ENCODE results near the gene PLEKHH2. TPM values are rescaled to one million over a fixed set of nuclear protein-coding genes. Genes with fewer than 3 reads are reported as not detected.

PLEKHH2 gene
- total RNA-seq, 1 experiment from 2014 or later = 3.1 TPM

- no peak overlapping the region for H2AK5ac ChIP-seq (ENCODE audit: insufficient read length, low read length)
- no peak overlapping the region for H2AFZ ChIP-seq (ENCODE audit: low read length)
- no peak overlapping the region for H2BK120ac ChIP-seq (ENCODE audit: low read depth, low read length, poor library complexity, severe bottlenecking)
- Mint-ChIP-seq H3K4me1 (0 out of 4 replicates have a peak, but pooled peaks cover 0 to 3% of the 10 kb centered on the region in 2 experiments), H3K27ac (peak overlapping the region in 1 of 3 experiments; percentile 4; a peak in 1 of 7 replicates), H3K4me3 (no peak overlapping the region), H3K9me3 (no peaks in the 10 kb centered on the region), H3K36me3 (ENCODE audit: insufficient read depth in 1 of 3, low read depth in 3 of 3) (peaks cover 0 to 1% (median 0%) of the 10 kb centered on the region in 3 experiments; a peak in 1 of 7 replicates), H3K27me3 (ENCODE audit: low read depth) (no peaks in the 10 kb centered on the region)
- H3K79me2 ChIP-seq (ENCODE audit: insufficient read depth, low read length) = no peaks in the 10 kb centered on the region
- H4K91ac ChIP-seq (ENCODE audit: insufficient read length, low read depth, low read length) = no peak overlapping the region
- H2BK5ac ChIP-seq (ENCODE audit: insufficient read length, low read length) = no peak overlapping the region
- H2BK15ac ChIP-seq (ENCODE audit: low read depth, low read length) = no peak overlapping the region
- no peak overlapping the region for H3K18ac ChIP-seq (ENCODE audit: insufficient read length, low read depth, low read length)
- no peak overlapping the region for H2BK20ac ChIP-seq (ENCODE audit: low read depth, low read length, poor library complexity, severe bottlenecking)
- H3K4me2 ChIP-seq (ENCODE audit: insufficient read depth, insufficient read length, low read length) = no peak overlapping the region
- no peak for DNase-seq
- no peak overlapping the region for H3K9ac ChIP-seq (ENCODE audit: extremely low read depth, insufficient read length, low read length)
- H4K20me1 ChIP-seq (ENCODE audit: control insufficient read depth, insufficient read depth, insufficient read length) = no peaks in the 10 kb centered on the region
- no peaks in the 10 kb centered on the region for H3K9me3 ChIP-seq (ENCODE audit: control insufficient read depth, low read depth, low read length)
- WGBS (ENCODE audit: extremely low coverage, insufficient read length, low lambda C conversion rate) = no CpG with 5 or more reads among the region's 8 CpGs
- TF ChIP-seq CTCF (conservative IDR thresholded peaks at IDR 0.05) = no peak
- H3K27ac ChIP-seq (ENCODE audit: insufficient read length, low read depth, low read length) = no peak overlapping the region
- H3K23ac ChIP-seq (ENCODE audit: insufficient read length, low read depth, low read length) = no peak overlapping the region
- H4K8ac ChIP-seq (replicated peaks; ENCODE audit: insufficient read length, low read depth, low read length) = no peak overlapping the region
- no peak overlapping the region for H3K14ac ChIP-seq (ENCODE audit: insufficient read depth, low read length)
- H3K56ac ChIP-seq (ENCODE audit: insufficient read length, low read depth, low read length) = peak overlapping the region; percentile 73
- no peak overlapping the region for H2BK12ac ChIP-seq (ENCODE audit: insufficient read length, low read depth, low read length)
- no peak overlapping the region for H3T11ph ChIP-seq (ENCODE audit: low read length)
- H3K23me2 ChIP-seq (ENCODE audit: insufficient read length, low read depth, low read length, poor library complexity, severe bottlenecking) = no peaks in the 10 kb centered on the region
- no peak overlapping the region for H3K4ac ChIP-seq (ENCODE audit: low read depth, low read length)
- H3K27me3 ChIP-seq (ENCODE audit: insufficient read depth, low read length) = no peaks in the 10 kb centered on the region
- H4K5ac ChIP-seq (ENCODE audit: insufficient read length, low read depth, low read length) = no peak overlapping the region
- no peaks in the 10 kb centered on the region for H3K79me1 ChIP-seq (ENCODE audit: insufficient read depth, low read depth, low read length, poor library complexity, severe bottlenecking)
- no peaks in the 10 kb centered on the region for H3K4me1 ChIP-seq (ENCODE audit: insufficient read depth, low read length)
Measured at GRCh38 chr2:43737097-43737854, 100.2 kb downstream of the PLEKHH2 start.

Measured in H9 (cell line).